Measurements from ENCODE around the gene RFX3. TPM values are rescaled to one million over a fixed set of nuclear protein-coding genes. Genes with fewer than 3 reads are reported as not detected.

RFX3 gene
- total RNA-seq, 4 donors from 2014 or later: 0.91 to 6.5 (median 3.3) TPM

DNA sequence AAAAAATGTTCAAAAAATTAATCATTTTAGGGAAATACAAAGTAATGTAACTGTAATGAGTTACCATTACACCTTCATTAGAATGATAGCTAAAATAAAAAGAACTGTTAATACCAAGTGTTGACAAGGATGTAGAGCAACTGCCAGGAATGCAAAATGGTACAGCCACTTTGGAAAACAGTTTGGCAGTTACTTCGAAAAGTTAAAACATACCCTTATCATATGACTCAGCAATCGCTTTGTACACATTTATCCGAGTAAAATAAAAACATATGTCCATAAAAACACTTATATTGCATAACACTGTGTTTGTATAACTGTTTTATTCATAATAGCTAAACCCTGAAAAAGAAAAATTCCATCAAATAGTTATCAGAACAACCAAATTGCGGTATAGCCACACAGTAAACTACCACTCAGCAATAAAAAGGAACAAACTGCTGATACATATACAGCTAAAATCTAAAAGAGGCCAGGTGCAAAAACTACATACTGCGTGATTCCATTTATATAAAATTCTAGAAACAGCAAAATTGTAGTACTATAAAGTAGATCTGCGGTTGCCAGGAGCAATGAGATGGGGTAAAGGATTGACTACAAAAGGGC lies 61.7 kb downstream of the RFX3 start:
- no peak for TF ChIP-seq POLR2A (IDR thresholded peaks at IDR 0.05)
- TF ChIP-seq CTCF (IDR thresholded peaks at IDR 0.05): no peak
- Histone ChIP-seq H3K4me1 (peaks cover 0 to 7% (median 0%) of the 10 kb centered on the region in 3 donors), H3K4me3 (no peak overlapping the region), H3K36me3 (no peaks in the 10 kb centered on the region), H3K27me3 (no peaks in the 10 kb centered on the region), H3K9me3 (no peaks in the 10 kb centered on the region), H3K27ac (no peak overlapping the region)
- intact Hi-C loops (cut with DNase I): loop anchor here (10.0 kb wide), 1 partner anchor 771 kb away; no protein-coding TSS in a partner anchor
- 79 to 87% methylated on average over 6 of the region's 6 CpGs for WGBS, 2 donors
- no peak for DNase-seq

DNA sequence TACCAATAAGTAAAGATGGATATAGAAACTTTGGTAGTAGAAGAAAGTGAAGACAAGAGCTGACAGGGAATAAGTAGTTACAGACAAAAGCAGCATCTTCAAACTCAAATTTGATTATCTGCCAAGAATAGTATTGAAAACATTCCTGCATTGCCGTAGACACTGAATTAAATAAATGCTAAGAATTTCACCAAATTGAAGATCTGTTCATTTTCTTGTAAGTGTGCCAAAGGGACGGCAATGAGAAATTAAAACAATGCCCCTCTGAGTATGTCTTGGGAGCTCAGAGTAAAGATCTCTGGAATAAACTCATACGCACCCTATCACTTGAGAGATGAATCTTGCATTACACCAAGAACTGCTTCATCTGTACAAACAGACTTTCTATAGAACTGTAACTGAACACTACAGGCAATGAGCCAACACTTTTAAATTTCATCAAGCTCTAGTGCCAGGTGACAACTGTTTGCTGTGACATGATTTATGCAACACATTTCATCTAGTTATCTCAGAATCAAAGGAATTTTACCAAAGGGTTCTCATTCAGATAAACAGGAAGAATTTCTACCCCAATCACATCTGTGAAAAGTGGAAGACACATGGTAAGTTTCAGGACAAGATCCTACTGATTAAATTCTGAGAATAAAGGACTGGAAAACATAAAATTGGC lies 66.9 kb downstream of the RFX3 start:
- H3K4me1 ChIP-seq: peaks cover 0 to 13% (median 0%) of the 10 kb centered on the region in 3 donors
- intact Hi-C loops (cut with DNase I): no loop called here
- no peaks in the 10 kb centered on the region for H3K36me3 ChIP-seq
- H3K9me3 ChIP-seq: no peaks in the 10 kb centered on the region
- TF ChIP-seq POLR2A (IDR thresholded peaks at IDR 0.05) (no peak), CTCF (IDR thresholded peaks at IDR 0.05) (no peak)
- H3K27me3 ChIP-seq: no peaks in the 10 kb centered on the region
- 75 to 77% methylated on average over 3 of the region's 3 CpGs for WGBS, 2 donors
- H3K4me3 ChIP-seq: no peak overlapping the region
- no peak for DNase-seq
- H3K27ac ChIP-seq: no peak overlapping the region

DNA sequence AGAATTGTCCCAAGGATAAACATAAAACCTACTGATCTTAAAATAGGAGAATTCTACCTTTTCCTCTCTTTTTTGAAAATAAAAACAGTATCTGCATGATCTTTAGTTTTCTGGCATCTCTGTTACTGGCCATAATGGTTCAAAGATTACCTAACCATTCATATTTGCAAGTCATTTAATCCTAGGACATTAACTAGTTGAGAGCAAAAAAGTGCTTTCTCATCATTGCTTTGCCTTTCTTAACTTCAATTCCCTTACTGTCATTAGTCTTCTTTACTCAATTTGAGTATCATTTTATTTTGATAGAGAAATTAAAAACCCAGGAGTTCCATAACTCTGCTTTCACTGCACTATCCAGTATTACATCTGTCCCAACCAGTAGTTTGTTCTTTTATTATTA lies 68.6 kb downstream of the RFX3 start:
- intact Hi-C loops (cut with DNase I): no loop called here
- H3K36me3 ChIP-seq: no peaks in the 10 kb centered on the region
- no peak overlapping the region for H3K4me3 ChIP-seq
- H3K27me3 ChIP-seq: no peaks in the 10 kb centered on the region
- H3K9me3 ChIP-seq: no peaks in the 10 kb centered on the region
- no peak for DNase-seq
- H3K27ac ChIP-seq: no peak overlapping the region
- peaks cover 0 to 13% (median 0%) of the 10 kb centered on the region in 3 donors for H3K4me1 ChIP-seq
- TF ChIP-seq POLR2A (IDR thresholded peaks at IDR 0.05): no peak
- no peak for TF ChIP-seq CTCF (IDR thresholded peaks at IDR 0.05)

GRCh38 chr9:3455717-3456116 lies 70.1 kb downstream of the RFX3 start:
- peak overlapping the region in 2 of 4 donors; percentile 8 to 45 for H3K27ac ChIP-seq
- H3K4me3 ChIP-seq: no peak overlapping the region
- DNase-seq: no peak
- no peaks in the 10 kb centered on the region for H3K9me3 ChIP-seq
- 80 to 82% methylated on average over 3 of the region's 3 CpGs for WGBS, 2 donors
- TF ChIP-seq POLR2A (IDR thresholded peaks at IDR 0.05) (no peak), CTCF (IDR thresholded peaks at IDR 0.05) (no peak)
- peaks cover 0 to 13% (median 0%) of the 10 kb centered on the region in 3 donors for H3K4me1 ChIP-seq
- no peaks in the 10 kb centered on the region for H3K36me3 ChIP-seq
- no peaks in the 10 kb centered on the region for H3K27me3 ChIP-seq
- intact Hi-C loops (cut with DNase I): no loop called here

GRCh38 chr9:3455094-3455493 lies 70.7 kb downstream of the RFX3 start:
- no peak for TF ChIP-seq CTCF (IDR thresholded peaks at IDR 0.05)
- TF ChIP-seq POLR2A (IDR thresholded peaks at IDR 0.05): no peak
- peaks cover 0 to 13% (median 0%) of the 10 kb centered on the region in 3 donors for H3K4me1 ChIP-seq
- intact Hi-C loops (cut with DNase I): no loop called here
- no peak for DNase-seq
- H3K9me3 ChIP-seq: no peaks in the 10 kb centered on the region
- 69 to 88% methylated on average over 2 of the region's 2 CpGs for WGBS, 2 donors
- H3K27ac ChIP-seq: peak overlapping the region in 2 of 4 donors; percentile 8 to 45
- H3K27me3 ChIP-seq: no peaks in the 10 kb centered on the region
- H3K36me3 ChIP-seq: no peaks in the 10 kb centered on the region
- no peak overlapping the region for H3K4me3 ChIP-seq

Data from esophagus squamous epithelium (tissue), 5 donors.